ENCODE measurements around the gene SMAD3. TPM values are rescaled to one million over a fixed set of nuclear protein-coding genes. Genes with fewer than 3 reads are reported as not detected.
A peak's percentile ranks its signal among the peaks of the same experiment; 100 is the strongest.
"Not testable (repeated sequence)": the region's sequence is repeated elsewhere in the genome, so short reads cannot be mapped to it uniquely, and the experiment has no call there.

SMAD3 gene
- total and polyA plus RNA-seq, 8 donors, result 30.9 to 53.6 (median 50.4) TPM

- no peak for ATAC-seq
- Histone ChIP-seq H3K9me3 (no peaks in the 10 kb centered on the region), H3K4me3 (no peak overlapping the region), H3K27me3 (no peaks in the 10 kb centered on the region), H3K4me1 (peaks cover 52 to 72% of the 10 kb centered on the region in 2 donors), H3K36me3 (no peaks in the 10 kb centered on the region), H3K27ac (peak overlapping the region; percentile 65 to 78)
- intact Hi-C loops (cut with DNase I), result no loop called here
- TF ChIP-seq, protein P1, sequence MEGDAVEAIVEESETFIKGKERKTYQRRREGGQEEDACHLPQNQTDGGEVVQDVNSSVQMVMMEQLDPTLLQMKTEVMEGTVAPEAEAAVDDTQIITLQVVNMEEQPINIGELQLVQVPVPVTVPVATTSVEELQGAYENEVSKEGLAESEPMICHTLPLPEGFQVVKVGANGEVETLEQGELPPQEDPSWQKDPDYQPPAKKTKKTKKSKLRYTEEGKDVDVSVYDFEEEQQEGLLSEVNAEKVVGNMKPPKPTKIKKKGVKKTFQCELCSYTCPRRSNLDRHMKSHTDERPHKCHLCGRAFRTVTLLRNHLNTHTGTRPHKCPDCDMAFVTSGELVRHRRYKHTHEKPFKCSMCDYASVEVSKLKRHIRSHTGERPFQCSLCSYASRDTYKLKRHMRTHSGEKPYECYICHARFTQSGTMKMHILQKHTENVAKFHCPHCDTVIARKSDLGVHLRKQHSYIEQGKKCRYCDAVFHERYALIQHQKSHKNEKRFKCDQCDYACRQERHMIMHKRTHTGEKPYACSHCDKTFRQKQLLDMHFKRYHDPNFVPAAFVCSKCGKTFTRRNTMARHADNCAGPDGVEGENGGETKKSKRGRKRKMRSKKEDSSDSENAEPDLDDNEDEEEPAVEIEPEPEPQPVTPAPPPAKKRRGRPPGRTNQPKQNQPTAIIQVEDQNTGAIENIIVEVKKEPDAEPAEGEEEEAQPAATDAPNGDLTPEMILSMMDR (IDR thresholded peaks at IDR 0.05), result no peak
- no peak for DNase-seq
These were observed 83.8 kb downstream of the SMAD3 start for GRCh38 chr15:67149068-67149772.

- H3K4me1 ChIP-seq, result peaks cover 52 to 68% of the 10 kb centered on the region in 2 donors
- H3K4me3 ChIP-seq, result no peak overlapping the region
- H3K9me3 ChIP-seq, result no peaks in the 10 kb centered on the region
- TF ChIP-seq, protein P1 (IDR thresholded peaks at IDR 0.05), result no peak
- DNase-seq, result no peak
- no peaks in the 10 kb centered on the region for H3K36me3 ChIP-seq
- ATAC-seq, result no peak
- H3K27me3 ChIP-seq, result no peaks in the 10 kb centered on the region
- intact Hi-C loops (cut with DNase I), result no loop called here
- H3K27ac ChIP-seq, result peak overlapping the region; percentile 65 to 71
These were observed 84.3 kb downstream of the SMAD3 start for GRCh38 chr15:67149773-67150022.

DNA sequence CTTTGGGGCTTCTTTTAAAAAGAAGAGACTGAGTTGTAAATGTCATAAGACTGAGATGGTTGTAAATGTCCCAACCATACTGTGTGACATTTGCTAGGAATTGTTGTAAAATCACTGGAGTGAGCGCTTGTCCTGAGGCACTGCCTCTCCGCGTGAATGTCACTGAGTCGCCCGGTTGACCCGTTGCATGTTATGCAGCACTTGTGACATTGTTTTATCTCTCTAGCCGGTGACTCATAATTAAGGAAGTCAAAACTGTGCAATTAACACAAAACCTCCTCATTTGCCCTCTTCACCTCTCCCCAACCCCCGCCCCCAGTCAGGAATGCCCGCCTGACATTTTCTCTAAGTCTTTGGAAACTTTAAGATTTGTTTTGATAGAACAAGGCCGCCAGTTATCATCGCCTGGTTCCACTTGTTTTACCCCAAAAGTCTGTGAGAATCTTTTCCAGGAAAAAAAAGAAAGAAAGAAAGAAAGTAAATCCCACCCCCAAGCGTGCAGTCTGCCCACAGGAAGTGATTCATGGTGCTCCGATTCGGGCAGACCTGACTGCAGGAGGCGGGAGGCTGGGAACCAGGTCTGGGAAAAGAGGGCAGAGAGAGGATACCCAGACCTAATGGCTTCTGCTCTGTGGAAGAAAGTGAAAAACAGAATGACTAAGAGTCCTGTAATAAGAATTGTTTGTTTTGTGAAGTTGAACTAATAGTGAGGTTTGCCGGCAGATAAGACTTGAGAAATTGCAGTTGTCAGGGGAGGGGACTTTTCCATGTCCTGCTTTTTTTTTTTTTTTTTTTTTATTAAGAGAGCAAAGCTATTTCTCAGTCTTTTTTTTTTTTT, 84.8 kb downstream of the SMAD3 start:
- Histone ChIP-seq H3K4me1 (peaks cover 52 to 62% of the 10 kb centered on the region in 2 donors), H3K36me3 (no peaks in the 10 kb centered on the region), H3K27ac (peak overlapping the region; percentile 65 to 71), H3K27me3 (no peaks in the 10 kb centered on the region), H3K4me3 (peak overlapping the region in 1 of 2 donors; percentile 18), H3K9me3 (no peaks in the 10 kb centered on the region)
- ATAC-seq (peak; percentile 67), DNase-seq (peak in 1 of 4 donors; percentile 72)
- TF ChIP-seq, protein P1 (IDR thresholded peaks at IDR 0.05), result no peak
- intact Hi-C loops (cut with DNase I), result no loop called here

GRCh38 chr15:67152429-67152828, 87.0 kb downstream of the SMAD3 start:
- Histone ChIP-seq H3K4me1 (peaks cover 33 to 42% of the 10 kb centered on the region in 2 donors), H3K27ac (no peak overlapping the region), H3K9me3 (no peaks in the 10 kb centered on the region), H3K36me3 (no peaks in the 10 kb centered on the region), H3K4me3 (no peak overlapping the region), H3K27me3 (no peaks in the 10 kb centered on the region)
- DNase-seq (no peak), ATAC-seq (no peak)
- intact Hi-C loops (cut with DNase I), result no loop called here
- TF ChIP-seq, protein P1 (IDR thresholded peaks at IDR 0.05), result no peak

DNA sequence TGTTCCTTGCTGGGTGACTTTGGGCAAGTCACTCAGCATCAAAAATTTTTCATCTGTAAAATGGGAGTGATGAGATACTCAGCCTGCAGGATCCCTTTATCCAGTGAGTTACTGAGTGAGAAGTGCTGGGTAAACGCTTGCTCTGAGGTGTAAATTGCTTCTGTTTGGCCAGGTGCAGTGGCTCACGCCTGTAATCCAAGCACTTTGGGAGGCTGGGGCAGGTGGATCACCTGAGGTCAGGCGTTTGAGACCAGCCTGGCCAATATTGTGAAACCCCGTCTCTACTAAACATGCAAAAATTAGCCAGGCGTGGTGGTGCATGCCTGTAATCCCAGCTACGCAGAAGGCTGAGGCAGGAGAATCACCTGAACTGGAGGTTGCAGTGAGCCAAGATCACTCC, 87.6 kb downstream of the SMAD3 start:
- not testable (repeated sequence) for H3K27ac ChIP-seq, DNase-seq

More for the DNA sequence above, 87.6 kb downstream of the SMAD3 start:
- H3K9me3 ChIP-seq; H3K36me3 ChIP-seq; intact Hi-C loops (cut with DNase I); H3K27me3 ChIP-seq; H3K4me3 ChIP-seq; ATAC-seq: not testable (repeated sequence)
- H3K4me1 ChIP-seq, result peaks cover 31 to 42% of the 10 kb centered on the region in 2 donors

All from left lung (tissue), 10 donors.